Spleen (tissue), 11 donors: ENCODE measurements around the gene TSPOAP1. TPM values are rescaled to one million over a fixed set of nuclear protein-coding genes. Genes with fewer than 3 reads are reported as not detected.

Source experiments
- DNase-seq: peaks from one replicate; pipeline ENCODE4 v3.0.0-alpha.2; 2020
- H3K27ac ChIP-seq, 8 donors: fragments of 200-600 bp; sonication (generic) in 7 of 8; 1 replicate in 4 of 8; 2 replicates in 4 of 8; pipeline versions ENCODE4 v1.5.0 to v1.8.0; 2016 to 2021; ENCODE audit warnings: inconsistent platforms in 4 of 8, mild to moderate bottlenecking in 4 of 8, moderate library complexity in 1 of 8
- H3K27me3 ChIP-seq, 7 donors: fragments of 200-600 bp; sonication (generic) in 6 of 7; replicated peaks in 1 of 7; 1 replicate in 4 of 7; 2 replicates in 3 of 7; pipeline versions ENCODE4 v1.5.0 to v1.8.0; 2016 to 2021; ENCODE audit warnings: inconsistent platforms in 3 of 7, mild to moderate bottlenecking in 1 of 7
- H3K36me3 ChIP-seq, 6 donors: fragments of 200-600 bp; sonication (generic) in 5 of 6; 1 replicate in 4 of 6; 2 replicates in 2 of 6; pipeline versions ENCODE4 v1.5.0 to v1.8.0; 2016 to 2021; ENCODE audit warnings: inconsistent platforms in 2 of 6
- H3K4me1 ChIP-seq, 6 donors: fragments of 200-600 bp; sonication (generic) in 5 of 6; 1 replicate in 3 of 6; 2 replicates in 3 of 6; pipeline versions ENCODE4 v1.5.0 to v1.8.0; 2016 to 2021; ENCODE audit warnings: inconsistent platforms in 3 of 6
- H3K4me3 ChIP-seq, 8 donors: fragments of 200-600 bp; sonication (generic) in 7 of 8; 1 replicate in 4 of 8; 2 replicates in 4 of 8; pipeline versions ENCODE4 v1.5.0 to v1.8.0; 2016 to 2021; ENCODE audit warnings: inconsistent platforms in 4 of 8, mild to moderate bottlenecking in 4 of 8, moderate library complexity in 2 of 8
- H3K9me3 ChIP-seq, 8 donors: fragments of 200-600 bp; sonication (generic) in 7 of 8; 1 replicate in 4 of 8; 2 replicates in 4 of 8; pipeline versions ENCODE4 v1.5.0 to v1.8.0; 2016 to 2021; ENCODE audit warnings: inconsistent platforms in 4 of 8
- CTCF ChIP-seq, 11 experiments: fragments of 200-600 bp in 7 of 11; fragments of 450-650 bp in 4 of 11; sonication (generic) in 4 of 11; IDR thresholded peaks in 8 of 11; conservative IDR thresholded peaks in 3 of 11; 1 replicate in 7 of 11; 2 replicates in 4 of 11; pipeline versions ENCODE4 v1.4.0 to v1.8.0; 2016 to 2021; ENCODE audit warnings: antibody characterized with exemption in 11 of 11, inconsistent platforms in 4 of 11, mild to moderate bottlenecking in 1 of 11
- POLR2A ChIP-seq, 3 donors: fragments of 450-650 bp; IDR thresholded peaks; one replicate each; pipeline ENCODE4 v1.5.1; 2017; ENCODE audit warnings: antibody characterized with exemption in 3 of 3, mild to moderate bottlenecking in 1 of 3
- POLR2AphosphoS5 ChIP-seq, 3 donors: sonication (generic); formaldehyde crosslinking; IDR thresholded peaks; one replicate each; pipeline ENCODE4 v1.5.1; 2017; ENCODE audit warnings: antibody characterized with exemption in 3 of 3
- whole genome bisulfite sequencing, 5 donors: extraction: QIAGEN DNeasy Blood & Tissue Kit in 3 of 5; methylation state at CpG; one replicate each; pipeline versions ENCODE4 v1.1.5 to v1.1.7; 2013 to 2018; 5-methylcytosine and 5-hydroxymethylcytosine counted together
- intact Hi-C: fragments of 100-400 bp; cut with DNase I; formaldehyde crosslinking; loops from one replicate; pipeline ENCODE4 v1.15.0; 2023; ENCODE audit warnings: low total_unique reads
- polyA plus RNA-seq, 3 donors: library from polyadenylated mRNA; stranded (reverse); fragments of 200-250 nt; gene quantifications; one replicate each; pipeline ENCODE4 v1.2.1, GENCODE V29; 2013
- total RNA-seq, 7 donors: library from RNA; depleted of rRNA in 3 of 7; stranded (reverse); fragments of >200 nt in 3 of 7; fragmentation: NEBNext Ultra II Directional in 4 of 7; extraction: Animal tissue kit (Norgen Biotek cat#: 25700) in 4 of 7; gene quantifications; one replicate each; pipeline versions ENCODE4 v1.1.0 to v1.2.1, GENCODE V29; 2016 to 2021
- donor health status: healthy with polysubstance abuse.
- donor health status: DM: no; HTN: no; CAD: no; lungs with moderate emphysema.
- donor health status: DM: no; HTN: no; CAD: no.
- donor health status: Bipolar disorder and iron deficiency.
- donor health status: healthy.
- donor health status: DM: no; HTN: no; CAD: no.
- donor health status: DM: yes; HTN: yes; CAD: no.

TSPOAP1 gene
- total and polyA plus RNA-seq, 10 donors = 11.5 to 31.8 (median 18.6) TPM

- Histone ChIP-seq H3K27ac (no peak within 1 kb of the TSS), H3K4me3 (peak within 1 kb of the TSS in 1 of 8 donors; percentile 52), H3K27me3 (peaks cover 0 to 53% (median 0%) of the 10 kb centered on the region in 7 donors), H3K9me3 (no peaks in the 10 kb centered on the region), H3K4me1 (peaks cover 0 to 50% (median 12%) of the 10 kb centered on the region in 6 donors), H3K36me3 (no peaks in the 10 kb centered on the region)
- WGBS, 5 donors = 49 to 79% (median 54%) methylated on average over 4 to 5 of the region's 5 CpGs
- intact Hi-C loops = no loop called here
- TF ChIP-seq POLR2A (IDR thresholded peaks at IDR 0.05) (no peak), CTCF (IDR thresholded peaks at IDR 0.05 in 8 of 11, conservative IDR thresholded peaks at IDR 0.05 in 3 of 11) (no peak), POLR2AphosphoS5 (IDR thresholded peaks at IDR 0.05) (no peak)
- no peak for DNase-seq
These were observed 47.9 kb downstream of the TSPOAP1 start, which contains the start of gene MPO for GRCh38 chr17:58280480-58281217. TSS of gene MPO (minus strand) at chr17:58280935. CDS start at chr17:58280758, 177 bp downstream.

- 42 to 57% (median 48%) methylated on average over 8 to 16 of the region's 16 CpGs for WGBS, 5 donors
- peaks cover 0 to 50% (median 12%) of the 10 kb centered on the region in 6 donors for H3K4me1 ChIP-seq
- H3K4me3 ChIP-seq = peak overlapping the region in 2 of 8 donors; percentile 24 to 52
- peak; percentile 84 for DNase-seq
- intact Hi-C loops = no loop called here
- no peaks in the 10 kb centered on the region for H3K9me3 ChIP-seq
- H3K27me3 ChIP-seq = peaks cover 0 to 48% (median 0%) of the 10 kb centered on the region in 7 donors
- no peaks in the 10 kb centered on the region for H3K36me3 ChIP-seq
- TF ChIP-seq CTCF (IDR thresholded peaks at IDR 0.05 in 8 of 11, conservative IDR thresholded peaks at IDR 0.05 in 3 of 11) (no peak), POLR2A (IDR thresholded peaks at IDR 0.05) (no peak), POLR2AphosphoS5 (IDR thresholded peaks at IDR 0.05) (no peak)
- peak overlapping the region in 1 of 8 donors; percentile 22 for H3K27ac ChIP-seq
These were observed 48.7 kb downstream of the TSPOAP1 start for GRCh38 chr17:58279736-58280479.

DNA sequence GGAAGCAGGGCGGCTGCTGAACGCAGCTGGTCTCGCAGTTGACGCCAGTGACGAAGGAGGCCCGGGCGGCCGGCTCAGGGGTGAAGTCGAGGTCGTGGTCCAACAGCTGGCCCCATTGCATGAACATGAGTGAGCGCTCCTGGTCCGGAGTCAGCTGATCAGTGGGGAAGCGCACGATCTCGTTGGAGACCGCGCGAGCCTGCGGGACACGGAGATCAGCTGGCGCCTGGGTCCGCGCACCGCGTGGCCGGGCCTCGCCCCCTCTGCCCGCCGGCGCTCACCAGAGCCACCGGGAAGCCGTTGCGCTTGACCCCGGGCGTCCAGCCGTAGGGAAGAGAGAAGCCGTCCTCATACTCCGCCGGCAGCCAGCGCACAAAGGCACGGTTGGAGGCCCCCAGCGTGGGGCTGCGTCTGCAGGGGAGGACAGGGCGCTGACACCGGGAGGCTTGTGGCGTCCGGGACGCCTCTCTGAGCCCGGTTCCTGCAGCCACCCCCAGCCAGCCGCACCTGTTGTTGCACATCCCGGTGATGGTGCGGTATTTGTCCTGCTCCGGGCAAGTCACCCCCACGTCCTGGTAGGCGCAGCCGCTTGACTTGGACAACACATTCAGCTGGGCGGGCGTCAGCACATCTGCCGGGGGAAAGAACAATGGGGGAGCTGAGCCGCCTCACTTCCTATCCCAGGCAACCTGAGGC lies 49.4 kb downstream of the TSPOAP1 start:
- intact Hi-C loops = no loop called here
- Histone ChIP-seq H3K4me3 (peak overlapping the region in 5 of 8 donors; percentile 8 to 52 (median 21)), H3K27ac (peak overlapping the region in 3 of 8 donors; percentile 22 to 33 (median 27))

More for the DNA sequence above, 49.4 kb downstream of the TSPOAP1 start:
- peaks cover 0 to 40% (median 0%) of the 10 kb centered on the region in 7 donors for H3K27me3 ChIP-seq
- no peaks in the 10 kb centered on the region for H3K36me3 ChIP-seq
- no peak for DNase-seq
- H3K4me1 ChIP-seq = peaks cover 0 to 43% (median 12%) of the 10 kb centered on the region in 6 donors
- no peak for TF ChIP-seq CTCF (IDR thresholded peaks at IDR 0.05 in 8 of 11, conservative IDR thresholded peaks at IDR 0.05 in 3 of 11)
- no peak for TF ChIP-seq POLR2A (IDR thresholded peaks at IDR 0.05)
- peak in 1 of 3 donors; percentile 58 for TF ChIP-seq POLR2AphosphoS5 (IDR thresholded peaks at IDR 0.05)
- WGBS, 5 donors = 25 to 63% (median 43%) methylated on average over 28 to 60 of the region's 60 CpGs
- H3K9me3 ChIP-seq = no peaks in the 10 kb centered on the region
